ENCODE results near the gene TNNI2.
"Not testable (repeated sequence)": the region's sequence is repeated elsewhere in the genome, so short reads cannot be mapped to it uniquely, and the experiment has no call there.

Gene TNNI2

GRCh38 chr11:1882265-1883238 is 43.8 kb downstream of the TNNI2 start:
- DNase-seq, result peak in 47 of 58 donors; percentile 10 to 81 (median 46)

GRCh38 chr11:1883346-1884302 is 44.8 kb downstream of the TNNI2 start:
- DNase-seq, result no peak

- DNase-seq, result no peak
Measured at GRCh38 chr11:1884303-1884700, 45.5 kb downstream of the TNNI2 start.

- not testable (repeated sequence) for DNase-seq
Measured at GRCh38 chr11:1886551-1886950, 47.8 kb downstream of the TNNI2 start.

DNA sequence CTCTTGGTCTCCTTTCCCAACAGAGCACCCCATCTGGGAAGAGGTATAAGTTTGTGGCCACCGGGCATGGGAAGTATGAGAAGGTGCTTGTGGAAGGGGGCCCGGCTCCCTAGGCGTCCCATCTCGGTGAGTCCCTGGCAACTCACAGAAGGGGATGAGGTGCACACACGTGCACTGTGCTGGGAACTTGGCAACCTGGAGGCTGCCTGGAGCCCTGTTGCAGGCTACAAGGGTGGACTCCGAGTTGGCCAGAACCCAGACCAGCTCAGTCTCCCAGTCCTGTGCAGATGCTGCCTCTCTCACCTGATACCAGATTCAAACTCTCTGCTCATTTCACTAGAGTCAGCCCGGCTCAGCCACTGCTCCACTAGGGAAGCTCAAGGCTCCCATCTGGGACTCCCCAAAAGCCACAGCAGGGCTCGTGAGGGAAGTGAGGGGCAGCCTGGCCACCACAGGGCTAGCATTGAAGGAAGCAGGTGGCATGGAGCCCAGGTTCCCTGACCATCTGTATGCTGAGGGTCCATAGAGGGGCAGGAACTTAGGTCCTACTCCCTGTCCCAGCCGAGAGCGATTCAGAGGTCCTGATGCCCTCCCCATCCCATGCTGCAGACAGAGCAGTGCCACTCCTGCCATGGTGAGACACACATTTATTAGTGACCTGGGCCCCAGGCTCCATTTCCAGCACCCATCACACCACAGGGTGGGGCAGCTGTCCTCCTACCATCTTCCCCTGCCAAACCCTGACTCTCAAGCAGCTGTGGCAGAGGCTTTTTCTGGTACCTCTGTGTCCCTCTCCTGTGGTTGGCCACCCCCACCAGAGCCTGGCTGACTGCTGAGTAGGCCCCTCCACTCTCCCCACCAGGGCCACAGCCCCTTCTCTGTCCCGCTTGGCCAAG is 48.9 kb downstream of the TNNI2 start:
- no peak for DNase-seq

GRCh38 chr11:1888347-1888753 is 49.6 kb downstream of the TNNI2 start:
- no peak for DNase-seq

DNA sequence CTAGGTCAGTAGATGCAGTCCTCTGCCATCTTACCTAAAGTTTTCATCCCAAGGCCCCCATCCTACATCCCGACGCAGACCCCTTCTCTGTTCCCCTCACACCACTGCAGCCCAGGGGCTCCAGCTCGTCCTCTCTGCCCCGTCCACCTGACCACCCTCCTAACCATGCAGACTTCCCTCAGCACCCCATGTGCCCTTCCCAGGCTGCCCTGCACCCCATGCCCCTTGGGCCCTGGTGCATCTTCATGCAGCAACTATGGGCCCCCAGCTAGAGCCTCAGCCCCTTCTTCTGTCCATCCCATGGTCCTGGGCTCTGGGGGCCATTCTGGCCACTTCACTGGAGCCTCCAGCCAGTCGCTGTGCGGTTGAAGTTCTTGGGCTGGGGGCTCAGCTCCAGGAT is 50.0 kb downstream of the TNNI2 start:
- no peak for DNase-seq

DNA sequence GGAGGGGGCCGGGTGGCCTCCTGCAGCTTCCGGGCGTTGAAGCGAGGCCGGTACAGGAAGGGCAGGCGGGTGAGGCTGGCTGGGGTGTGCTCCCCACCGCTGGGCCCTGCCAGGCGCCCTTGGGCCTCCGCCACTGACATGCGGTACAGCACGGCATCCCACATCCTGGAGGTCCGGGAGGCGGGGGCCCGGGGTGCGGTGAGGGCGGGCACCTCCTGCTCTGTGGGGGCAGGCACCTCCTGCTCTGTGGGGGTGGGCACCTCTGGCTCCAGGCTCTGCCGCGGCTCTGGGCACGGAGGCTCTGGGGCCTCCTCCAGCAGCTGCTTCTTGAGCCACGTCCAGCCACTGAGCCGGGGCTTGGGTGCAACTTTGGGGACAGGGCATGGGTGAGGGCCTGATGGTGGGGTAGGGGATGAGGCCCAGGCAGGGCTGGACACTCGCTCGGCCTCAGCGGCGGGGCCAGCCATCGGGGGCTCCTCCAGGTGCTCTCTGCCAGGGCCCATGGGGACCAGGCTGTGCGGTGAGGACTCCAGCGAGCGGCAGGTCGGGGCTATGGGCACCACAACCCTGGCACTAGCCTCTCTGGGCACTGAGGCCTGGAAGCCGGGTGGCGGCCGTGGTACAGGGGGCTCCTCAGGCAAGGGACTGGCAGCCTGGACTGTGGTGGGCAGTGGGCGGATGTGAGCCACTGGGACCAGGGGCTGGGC is 50.6 kb downstream of the TNNI2 start:
- no peak for DNase-seq

GRCh38 chr11:1889941-1890855 is 51.4 kb downstream of the TNNI2 start:
- no peak for DNase-seq

All from anterior cingulate cortex (tissue), 58 donors.